ACC112 (cell line): Measurements from ENCODE around the gene C19orf73.

Experiments
- H2AFZ ChIP-seq: fragments of 200-600 bp; sonication (generic); one replicate; pipeline ENCODE4 v1.6.0; 2017; ENCODE audit warnings: antibody characterized with exemption, low read length; ENCODE audit not compliant: unreplicated experiment
- H3K27ac ChIP-seq: fragments of 200-600 bp; sonication (generic); 2 replicates; pipeline ENCODE4 v1.5.1; 2014; ENCODE audit warnings: low read depth, mild to moderate bottlenecking, antibody characterized with exemption, low read length, moderate library complexity
- H3K27me3 ChIP-seq: fragments of 200-600 bp; sonication (generic); 2 replicates; pipeline ENCODE4 v1.6.1; 2014; ENCODE audit warnings: mild to moderate bottlenecking, antibody characterized with exemption, low read length, moderate library complexity, mixed read lengths; ENCODE audit not compliant: insufficient read depth
- H3K36me3 ChIP-seq: fragments of 200-600 bp; sonication (generic); 2 replicates; pipeline ENCODE4 v1.6.1; 2016; ENCODE audit warnings: mild to moderate bottlenecking, antibody characterized with exemption, low read length, moderate library complexity, mixed read lengths; ENCODE audit not compliant: insufficient read depth
- H3K4me1 ChIP-seq: fragments of 200-600 bp; sonication (generic); one replicate; pipeline ENCODE4 v1.6.1; 2016; ENCODE audit warnings: low read length, mixed read lengths; ENCODE audit not compliant: insufficient read depth, unreplicated experiment, control insufficient read depth
- H3K4me3 ChIP-seq: fragments of 200-600 bp; sonication (generic); 2 replicates; pipeline ENCODE4 v1.5.1; 2014; ENCODE audit warnings: mild to moderate bottlenecking, low read depth, low read length
- H3K79me2 ChIP-seq: fragments of 200-600 bp; sonication (generic); one replicate; pipeline ENCODE4 v1.6.0; 2016; ENCODE audit warnings: low read length; ENCODE audit not compliant: control insufficient read depth, unreplicated experiment, insufficient read depth

Gene C19orf73

GRCh38 chr19:49109569-49110233 is 9.2 kb downstream of the C19orf73 start:
- peaks cover 8% of the 10 kb centered on the region for H3K4me1 ChIP-seq
- H3K36me3 ChIP-seq: 0 out of 2 replicates have a peak, but pooled peaks cover 2% of the 10 kb centered on the region
- H2AFZ ChIP-seq: no peak overlapping the region
- no peaks in the 10 kb centered on the region for H3K79me2 ChIP-seq
- no peaks in the 10 kb centered on the region for H3K27me3 ChIP-seq
- no peak overlapping the region for H3K4me3 ChIP-seq
- H3K27ac ChIP-seq: no peak overlapping the region

- no peak overlapping the region for H2AFZ ChIP-seq
- no peak overlapping the region for H3K4me3 ChIP-seq
- H3K27ac ChIP-seq: no peak overlapping the region
- H3K27me3 ChIP-seq: no peaks in the 10 kb centered on the region
- peaks cover 8% of the 10 kb centered on the region for H3K4me1 ChIP-seq
- H3K79me2 ChIP-seq: no peaks in the 10 kb centered on the region
- 0 out of 2 replicates have a peak, but pooled peaks cover 2% of the 10 kb centered on the region for H3K36me3 ChIP-seq
Observed at GRCh38 chr19:49109051-49109450, 9.9 kb downstream of the C19orf73 start.

GRCh38 chr19:49107625-49108459 is 11.1 kb downstream of the C19orf73 start:
- H3K27ac ChIP-seq: no peak overlapping the region
- H3K36me3 ChIP-seq: 0 out of 2 replicates have a peak, but pooled peaks cover 2% of the 10 kb centered on the region
- peaks cover 8% of the 10 kb centered on the region for H3K4me1 ChIP-seq

DNA sequence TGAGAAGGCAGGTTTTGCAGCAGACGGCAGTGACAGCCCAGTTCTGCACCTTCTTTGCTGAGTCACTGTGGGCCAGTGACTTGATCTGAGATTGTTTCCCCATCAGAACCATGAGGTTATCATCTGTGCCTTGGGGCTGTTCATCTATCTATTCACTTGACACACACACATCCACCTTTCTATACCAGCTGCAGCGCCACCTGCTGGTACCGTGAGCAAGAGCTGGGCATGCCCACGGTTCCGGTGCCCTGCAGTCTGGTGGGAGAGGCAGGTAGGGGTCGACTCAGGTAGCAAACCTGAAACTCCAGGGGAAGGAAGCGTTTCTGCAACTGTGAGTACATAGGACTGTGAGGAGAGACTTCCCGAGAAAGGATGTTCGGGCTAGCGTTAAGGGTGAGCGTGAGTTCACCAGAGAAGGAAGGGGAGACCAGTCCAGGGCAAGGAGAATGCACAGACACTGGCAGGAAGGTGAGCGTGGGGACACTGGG is 12.3 kb downstream of the C19orf73 start:
- H3K79me2 ChIP-seq: no peaks in the 10 kb centered on the region
- 0 out of 2 replicates have a peak, but pooled peaks cover 2% of the 10 kb centered on the region for H3K36me3 ChIP-seq
- no peak overlapping the region for H3K27ac ChIP-seq
- no peak overlapping the region for H2AFZ ChIP-seq
- H3K27me3 ChIP-seq: no peaks in the 10 kb centered on the region
- peaks cover 8% of the 10 kb centered on the region for H3K4me1 ChIP-seq
- no peak overlapping the region for H3K4me3 ChIP-seq

More at GRCh38 chr19:49107625-49108459, 11.1 kb downstream of the C19orf73 start:
- Histone ChIP-seq H3K4me3 (no peak overlapping the region), H3K79me2 (no peaks in the 10 kb centered on the region), H3K27me3 (no peaks in the 10 kb centered on the region), H2AFZ (no peak overlapping the region)

- Histone ChIP-seq H3K79me2 (no peaks in the 10 kb centered on the region), H2AFZ (no peak overlapping the region), H3K27me3 (no peaks in the 10 kb centered on the region), H3K4me1 (no peaks in the 10 kb centered on the region), H3K4me3 (no peak overlapping the region), H3K27ac (no peak overlapping the region), H3K36me3 (peaks cover 2% of the 10 kb centered on the region; the same call in 1 of the 2 replicates)
Observed at GRCh38 chr19:49104229-49104864, 14.6 kb downstream of the C19orf73 start.

DNA sequence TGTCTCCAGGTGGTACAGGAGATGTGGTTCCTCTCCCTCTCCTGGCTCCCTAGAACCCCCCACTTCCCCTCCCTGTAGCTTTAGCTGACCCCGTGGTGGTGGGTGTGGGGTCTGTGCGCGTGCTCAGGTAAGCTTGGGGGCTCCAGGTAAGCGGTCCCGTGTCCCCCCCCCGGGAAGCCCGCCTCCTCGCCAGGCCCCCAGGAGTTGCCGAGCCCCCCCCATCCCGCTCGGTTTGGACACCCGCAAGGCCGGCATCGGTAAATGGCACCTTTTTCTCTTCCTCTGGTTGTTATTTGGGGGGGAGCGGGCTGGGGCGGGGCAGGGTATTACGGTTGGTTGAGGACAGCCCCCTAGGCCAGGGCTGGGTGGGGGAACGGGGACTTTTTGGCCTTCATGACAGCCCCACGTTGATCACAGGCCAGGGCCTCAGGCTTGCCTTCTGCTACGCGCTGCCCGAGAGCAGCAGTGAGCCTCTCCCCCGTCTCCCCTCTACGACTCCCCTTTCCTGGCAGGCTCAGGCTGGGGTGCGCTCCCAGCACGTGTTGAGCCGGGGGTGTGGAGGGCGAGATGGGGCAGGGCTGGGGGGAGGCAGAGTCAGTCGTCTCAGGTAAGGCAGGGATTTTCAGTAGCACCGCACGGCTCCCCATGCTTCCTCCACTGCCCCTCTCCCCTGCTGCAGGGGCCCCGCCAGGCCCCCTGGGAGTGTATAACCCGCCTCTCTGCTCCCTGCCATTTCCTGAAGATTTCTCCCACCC is 15.4 kb downstream of the C19orf73 start:
- Histone ChIP-seq H3K79me2 (peaks cover 3% of the 10 kb centered on the region), H3K27ac (no peak overlapping the region), H3K4me3 (no peak overlapping the region), H3K4me1 (no peaks in the 10 kb centered on the region), H3K27me3 (no peaks in the 10 kb centered on the region), H2AFZ (no peak overlapping the region), H3K36me3 (peaks cover 8% of the 10 kb centered on the region)

- H3K79me2 ChIP-seq: peaks cover 13% of the 10 kb centered on the region
- no peak overlapping the region for H3K4me3 ChIP-seq
- H3K27me3 ChIP-seq: no peaks in the 10 kb centered on the region
- no peak overlapping the region for H3K27ac ChIP-seq
- H2AFZ ChIP-seq: no peak overlapping the region
- H3K36me3 ChIP-seq: peaks cover 18% of the 10 kb centered on the region
- no peaks in the 10 kb centered on the region for H3K4me1 ChIP-seq
Observed at GRCh38 chr19:49102303-49102702, 16.6 kb downstream of the C19orf73 start.

DNA sequence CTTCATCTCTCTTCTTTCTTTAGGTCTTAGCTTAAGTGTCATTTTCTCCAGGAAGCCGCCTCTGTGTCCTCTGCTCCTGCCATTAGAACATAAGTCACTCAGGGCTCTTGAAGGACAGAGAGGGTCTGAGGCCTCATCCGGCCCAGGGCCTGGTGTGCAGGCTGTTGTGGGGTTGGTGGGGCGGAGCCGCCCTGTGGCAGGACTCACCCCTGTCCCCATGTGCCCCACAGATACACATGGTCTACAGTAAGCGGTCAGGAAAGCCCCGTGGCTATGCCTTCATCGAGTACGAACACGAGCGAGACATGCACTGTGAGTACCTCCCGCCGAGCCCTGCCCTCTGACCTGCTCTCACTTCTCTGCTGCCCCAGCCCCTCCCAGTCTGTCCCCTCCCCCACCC is 17.8 kb downstream of the C19orf73 start:
- Histone ChIP-seq H3K27ac (no peak overlapping the region), H2AFZ (no peak overlapping the region), H3K4me3 (no peak overlapping the region), H3K79me2 (peaks cover 13% of the 10 kb centered on the region), H3K36me3 (peaks cover 18% of the 10 kb centered on the region), H3K4me1 (no peaks in the 10 kb centered on the region), H3K27me3 (no peaks in the 10 kb centered on the region)

DNA sequence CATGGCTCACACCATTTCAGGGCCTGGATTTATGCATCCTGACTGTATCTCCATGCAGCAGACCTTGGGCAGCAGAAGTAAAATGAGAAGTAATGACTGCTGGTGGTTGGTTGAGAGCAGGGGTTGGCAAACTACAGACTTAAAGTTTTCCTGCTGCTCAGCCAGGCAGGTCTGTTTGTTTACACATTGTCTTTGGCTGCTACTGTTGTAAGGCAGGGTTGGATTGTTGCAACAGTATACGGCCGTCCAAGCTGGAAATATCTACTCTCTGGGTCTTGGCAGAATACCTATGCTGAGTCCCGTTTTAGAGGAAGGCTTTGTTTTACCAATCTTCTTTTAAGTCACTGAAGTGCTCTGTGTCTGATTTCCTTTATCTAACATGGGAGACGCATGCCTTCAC is 20.1 kb downstream of the C19orf73 start:
- no peak overlapping the region for H3K27ac ChIP-seq
- no peaks in the 10 kb centered on the region for H3K27me3 ChIP-seq
- no peak overlapping the region for H2AFZ ChIP-seq
- H3K4me1 ChIP-seq: no peaks in the 10 kb centered on the region
- peaks cover 16% of the 10 kb centered on the region for H3K36me3 ChIP-seq
- peaks cover 13% of the 10 kb centered on the region for H3K79me2 ChIP-seq
- no peak overlapping the region for H3K4me3 ChIP-seq
